Body of pancreas (tissue), 4 donors: ENCODE results near the gene FBXL17.

Experiments
- POLR2A ChIP-seq, 3 donors: fragments of 450-650 bp; IDR thresholded peaks; one replicate each; pipeline ENCODE4 v1.6.1; 2016; ENCODE audit warnings: antibody characterized with exemption in 3 of 3, mild to moderate bottlenecking in 2 of 3
- TF ChIP-seq, protein P1 (sequence below), 7 experiments: fragments of 450-650 bp in 4 of 7; fragments of 200-600 bp in 3 of 7; sonication (generic) in 3 of 7; IDR thresholded peaks; one replicate each; pipeline ENCODE4 v1.5.1; 2016 to 2019; ENCODE audit warnings: antibody characterized with exemption in 7 of 7

DNA sequence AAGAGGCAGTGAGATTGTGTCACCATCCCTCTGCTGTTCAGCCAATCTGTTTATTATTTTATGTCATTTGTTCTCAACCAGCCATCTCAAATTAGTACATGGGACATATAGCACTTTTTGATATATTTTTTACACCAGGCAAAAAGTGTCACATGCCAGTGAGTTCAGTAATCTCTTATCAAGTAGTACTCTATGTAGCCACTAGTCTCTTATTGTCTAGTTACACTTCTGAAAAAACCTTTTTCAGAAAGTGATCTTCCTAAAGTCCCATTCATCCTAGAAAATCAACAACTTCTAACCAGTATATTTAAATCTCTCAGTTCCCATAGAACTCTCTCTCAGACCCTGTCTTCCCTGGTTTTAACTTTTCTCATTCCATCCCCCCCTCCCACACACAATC is 321.6 kb downstream of the FBXL17 start:
- TF ChIP-seq, protein P1, sequence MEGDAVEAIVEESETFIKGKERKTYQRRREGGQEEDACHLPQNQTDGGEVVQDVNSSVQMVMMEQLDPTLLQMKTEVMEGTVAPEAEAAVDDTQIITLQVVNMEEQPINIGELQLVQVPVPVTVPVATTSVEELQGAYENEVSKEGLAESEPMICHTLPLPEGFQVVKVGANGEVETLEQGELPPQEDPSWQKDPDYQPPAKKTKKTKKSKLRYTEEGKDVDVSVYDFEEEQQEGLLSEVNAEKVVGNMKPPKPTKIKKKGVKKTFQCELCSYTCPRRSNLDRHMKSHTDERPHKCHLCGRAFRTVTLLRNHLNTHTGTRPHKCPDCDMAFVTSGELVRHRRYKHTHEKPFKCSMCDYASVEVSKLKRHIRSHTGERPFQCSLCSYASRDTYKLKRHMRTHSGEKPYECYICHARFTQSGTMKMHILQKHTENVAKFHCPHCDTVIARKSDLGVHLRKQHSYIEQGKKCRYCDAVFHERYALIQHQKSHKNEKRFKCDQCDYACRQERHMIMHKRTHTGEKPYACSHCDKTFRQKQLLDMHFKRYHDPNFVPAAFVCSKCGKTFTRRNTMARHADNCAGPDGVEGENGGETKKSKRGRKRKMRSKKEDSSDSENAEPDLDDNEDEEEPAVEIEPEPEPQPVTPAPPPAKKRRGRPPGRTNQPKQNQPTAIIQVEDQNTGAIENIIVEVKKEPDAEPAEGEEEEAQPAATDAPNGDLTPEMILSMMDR (IDR thresholded peaks at IDR 0.05) = no peak
- TF ChIP-seq POLR2A (IDR thresholded peaks at IDR 0.05) = no peak
